Esophagus muscularis mucosa (tissue), 4 donors: ENCODE data around the gene UBXN6. TPM values are rescaled to one million over a fixed set of nuclear protein-coding genes. Genes with fewer than 3 reads are reported as not detected.

Experiments
- DNase-seq: peaks from one replicate; pipeline ENCODE4 v3.0.0-alpha.2; 2017; ENCODE audit errors: extremely low spot score
- H3K27ac ChIP-seq, 4 donors: fragments of 200-600 bp; sonication (generic); replicated peaks in 1 of 4; 1 replicate in 3 of 4; 2 replicates in 1 of 4; pipeline ENCODE4 v1.5.1; 2016 to 2019; ENCODE audit warnings: mild to moderate bottlenecking in 1 of 4
- H3K27me3 ChIP-seq, 4 donors: fragments of 200-600 bp; sonication (generic); one replicate each; pipeline versions ENCODE4 v1.5.1 to v1.6.0; 2016 to 2019
- H3K36me3 ChIP-seq, 4 donors: fragments of 200-600 bp; sonication (generic); one replicate each; pipeline ENCODE4 v1.5.1; 2016 to 2019
- H3K4me1 ChIP-seq, 4 donors: fragments of 200-600 bp; sonication (generic); one replicate each; pipeline ENCODE4 v1.5.1; 2016 to 2019
- H3K4me3 ChIP-seq, 4 donors: fragments of 200-600 bp; sonication (generic); 1 replicate in 2 of 4; 2 replicates in 2 of 4; pipeline ENCODE4 v1.5.1; 2016 to 2019; ENCODE audit warnings: mild to moderate bottlenecking in 4 of 4, moderate library complexity in 1 of 4
- H3K9me3 ChIP-seq, 4 donors: fragments of 200-600 bp; sonication (generic); 1 replicate in 3 of 4; 2 replicates in 1 of 4; pipeline ENCODE4 v1.5.1; 2016 to 2019
- EP300 ChIP-seq: sonication (generic); formaldehyde crosslinking; IDR thresholded peaks from one replicate; pipeline ENCODE4 v1.6.1; 2017; ENCODE audit warnings: antibody characterized with exemption
- POLR2A ChIP-seq: fragments of 450-650 bp; IDR thresholded peaks from one replicate; pipeline ENCODE4 v1.6.1; 2017; ENCODE audit warnings: antibody characterized with exemption, moderate library complexity, mild to moderate bottlenecking, low read depth
- POLR2AphosphoS5 ChIP-seq, 2 donors: sonication (generic); formaldehyde crosslinking; IDR thresholded peaks; one replicate each; pipeline ENCODE4 v1.6.1; 2017; ENCODE audit warnings: antibody characterized with exemption in 2 of 2
- WGBS: methylation state at CpG from one replicate; pipeline ENCODE4 v1.1.5; 2018; 5-methylcytosine and 5-hydroxymethylcytosine counted together
- intact Hi-C: fragments of 100-400 bp; cut with DNase I; formaldehyde crosslinking; loops from one replicate; pipeline ENCODE4 v1.15.1; 2023
- total RNA-seq, 4 donors: library from RNA; depleted of rRNA; stranded (reverse); fragments of >200 nt; gene quantifications; one replicate each; pipeline versions ENCODE4 v1.1.0 to v1.2.1, GENCODE V29; 2016
- TF ChIP-seq, protein P1 (sequence below), 3 experiments: fragments of 200-600 bp in 2 of 3; fragments of 450-650 bp in 1 of 3; sonication (generic) in 2 of 3; IDR thresholded peaks; one replicate each; pipeline ENCODE4 v1.5.1; 2017 to 2019; ENCODE audit warnings: antibody characterized with exemption in 3 of 3, mild to moderate bottlenecking in 2 of 3, moderate library complexity in 1 of 3

The UBXN6 gene
- total RNA-seq, 4 donors from 2014 or later, result 65.2 to 190 (median 98.8) TPM

DNA sequence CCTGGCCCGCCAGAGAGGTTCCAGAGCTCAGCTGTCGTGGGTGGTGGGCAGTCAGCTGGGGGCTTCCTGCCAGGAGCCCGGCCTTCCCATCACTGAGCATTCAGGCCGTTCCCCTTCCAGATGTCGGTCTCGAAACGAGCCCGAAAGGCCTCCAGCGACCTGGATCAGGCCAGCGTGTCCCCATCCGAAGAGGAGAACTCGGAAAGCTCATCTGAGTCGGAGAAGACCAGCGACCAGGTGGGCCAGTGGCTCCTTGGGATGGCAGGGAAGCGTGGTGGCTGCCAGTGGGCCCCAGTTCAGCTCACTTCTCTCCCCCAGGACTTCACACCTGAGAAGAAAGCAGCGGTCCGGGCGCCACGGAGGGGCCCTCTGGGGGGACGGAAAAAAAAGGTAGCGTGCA lies 33.9 kb upstream of the UBXN6 start:
- no peak for DNase-seq
- Histone ChIP-seq H3K4me1 (no peaks in the 10 kb centered on the region), H3K36me3 (peaks cover 41 to 91% (median 83%) of the 10 kb centered on the region in 4 donors), H3K27ac (no peak overlapping the region), H3K4me3 (no peak overlapping the region), H3K27me3 (no peaks in the 10 kb centered on the region), H3K9me3 (no peaks in the 10 kb centered on the region)
- intact Hi-C loops, result no loop called here
- TF ChIP-seq EP300, result no peak
- TF ChIP-seq, protein P1, sequence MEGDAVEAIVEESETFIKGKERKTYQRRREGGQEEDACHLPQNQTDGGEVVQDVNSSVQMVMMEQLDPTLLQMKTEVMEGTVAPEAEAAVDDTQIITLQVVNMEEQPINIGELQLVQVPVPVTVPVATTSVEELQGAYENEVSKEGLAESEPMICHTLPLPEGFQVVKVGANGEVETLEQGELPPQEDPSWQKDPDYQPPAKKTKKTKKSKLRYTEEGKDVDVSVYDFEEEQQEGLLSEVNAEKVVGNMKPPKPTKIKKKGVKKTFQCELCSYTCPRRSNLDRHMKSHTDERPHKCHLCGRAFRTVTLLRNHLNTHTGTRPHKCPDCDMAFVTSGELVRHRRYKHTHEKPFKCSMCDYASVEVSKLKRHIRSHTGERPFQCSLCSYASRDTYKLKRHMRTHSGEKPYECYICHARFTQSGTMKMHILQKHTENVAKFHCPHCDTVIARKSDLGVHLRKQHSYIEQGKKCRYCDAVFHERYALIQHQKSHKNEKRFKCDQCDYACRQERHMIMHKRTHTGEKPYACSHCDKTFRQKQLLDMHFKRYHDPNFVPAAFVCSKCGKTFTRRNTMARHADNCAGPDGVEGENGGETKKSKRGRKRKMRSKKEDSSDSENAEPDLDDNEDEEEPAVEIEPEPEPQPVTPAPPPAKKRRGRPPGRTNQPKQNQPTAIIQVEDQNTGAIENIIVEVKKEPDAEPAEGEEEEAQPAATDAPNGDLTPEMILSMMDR (IDR thresholded peaks at IDR 0.05), result no peak
- no peak for TF ChIP-seq POLR2A
- TF ChIP-seq POLR2AphosphoS5 (IDR thresholded peaks at IDR 0.05), result no peak
- WGBS, result 95% methylated on average over 20 of the region's 21 CpGs

DNA sequence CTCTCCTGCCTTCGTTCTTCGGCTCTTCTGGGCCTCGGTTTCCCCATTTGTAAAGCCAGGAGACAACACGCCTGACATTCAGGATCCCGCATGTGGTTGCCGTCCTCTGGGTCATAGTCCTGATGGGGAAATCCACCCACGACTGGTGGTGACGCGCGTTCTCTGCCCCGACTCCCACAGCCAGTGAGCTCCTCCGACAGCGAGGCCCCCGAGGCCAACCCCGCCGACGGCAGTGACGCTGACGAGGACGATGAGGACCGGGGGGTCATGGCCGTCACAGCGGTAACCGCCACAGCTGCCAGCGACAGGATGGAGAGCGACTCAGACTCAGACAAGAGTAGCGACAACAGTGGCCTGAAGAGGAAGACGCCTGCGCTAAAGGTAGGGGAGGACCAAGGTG lies 30.9 kb upstream of the UBXN6 start:
- Histone ChIP-seq H3K27ac (no peak overlapping the region), H3K36me3 (peaks cover 24 to 79% (median 66%) of the 10 kb centered on the region in 4 donors), H3K9me3 (no peaks in the 10 kb centered on the region), H3K4me3 (no peak overlapping the region), H3K27me3 (no peaks in the 10 kb centered on the region), H3K4me1 (no peaks in the 10 kb centered on the region)
- TF ChIP-seq POLR2A (no peak), EP300 (no peak)
- TF ChIP-seq, protein P1 (IDR thresholded peaks at IDR 0.05), result no peak
- no peak for DNase-seq
- 94% methylated on average over 29 of the region's 29 CpGs for WGBS
- intact Hi-C loops, result no loop called here

DNA sequence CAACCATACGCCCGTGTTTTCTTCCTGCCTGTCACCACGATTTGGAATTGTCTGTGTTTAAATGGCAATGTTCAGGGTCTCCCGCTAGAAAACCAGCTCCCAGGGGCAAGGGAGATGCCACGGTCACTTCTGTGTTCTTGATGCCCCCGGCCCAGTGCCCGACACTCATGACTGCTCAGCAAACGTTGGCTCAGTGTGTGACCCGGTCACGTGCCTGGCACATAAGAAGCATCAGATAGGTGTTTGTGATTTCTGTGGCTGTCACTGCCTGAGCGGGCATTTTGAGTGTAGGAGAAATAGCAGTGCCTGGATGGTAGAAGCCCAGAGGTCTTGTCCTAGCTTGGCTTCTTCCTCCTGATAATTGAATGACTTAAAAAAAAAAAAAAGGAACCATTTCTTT lies 30.0 kb upstream of the UBXN6 start:
- 86% methylated on average over 11 of the region's 11 CpGs for WGBS
- H3K27ac ChIP-seq, result no peak overlapping the region
- peaks cover 24 to 84% (median 70%) of the 10 kb centered on the region in 4 donors for H3K36me3 ChIP-seq
- intact Hi-C loops, result no loop called here
- no peaks in the 10 kb centered on the region for H3K9me3 ChIP-seq
- no peak overlapping the region for H3K4me3 ChIP-seq
- no peaks in the 10 kb centered on the region for H3K27me3 ChIP-seq
- TF ChIP-seq EP300 (no peak), POLR2A (no peak), POLR2AphosphoS5 (IDR thresholded peaks at IDR 0.05) (no peak)
- TF ChIP-seq, protein P1 (IDR thresholded peaks at IDR 0.05), result no peak
- H3K4me1 ChIP-seq, result no peaks in the 10 kb centered on the region
- no peak for DNase-seq

DNA sequence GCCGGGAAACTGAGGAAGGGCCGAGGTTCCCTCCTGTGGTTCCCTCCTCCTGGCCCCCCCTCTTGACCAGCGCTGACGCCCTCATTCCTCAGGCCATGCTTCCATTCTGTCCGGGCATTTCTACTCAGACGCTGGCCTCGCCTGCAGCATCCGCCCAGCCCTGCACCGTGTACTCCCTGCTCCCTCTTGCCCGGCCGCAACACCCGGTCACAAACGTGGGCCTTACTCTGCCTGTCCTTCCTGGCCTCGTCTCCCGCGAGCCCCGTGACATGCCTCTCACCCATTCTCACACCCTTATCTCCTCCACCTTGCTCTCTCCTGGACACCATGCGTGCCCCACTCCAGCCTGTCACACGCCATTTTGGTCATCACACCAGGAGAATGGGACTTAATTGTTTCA lies 25.8 kb upstream of the UBXN6 start:
- H3K27ac ChIP-seq, result no peak overlapping the region
- peaks cover 10 to 85% (median 63%) of the 10 kb centered on the region in 4 donors for H3K36me3 ChIP-seq
- 89% methylated on average over 19 of the region's 19 CpGs for WGBS
- no peaks in the 10 kb centered on the region for H3K27me3 ChIP-seq
- no peaks in the 10 kb centered on the region for H3K4me1 ChIP-seq
- no peak overlapping the region for H3K4me3 ChIP-seq
- TF ChIP-seq POLR2A, result no peak
- TF ChIP-seq EP300, result no peak
- TF ChIP-seq, protein P1 (IDR thresholded peaks at IDR 0.05), result no peak
- no peak for TF ChIP-seq POLR2AphosphoS5 (IDR thresholded peaks at IDR 0.05)
- H3K9me3 ChIP-seq, result no peaks in the 10 kb centered on the region
- DNase-seq, result no peak
- intact Hi-C loops, result no loop called here

DNA sequence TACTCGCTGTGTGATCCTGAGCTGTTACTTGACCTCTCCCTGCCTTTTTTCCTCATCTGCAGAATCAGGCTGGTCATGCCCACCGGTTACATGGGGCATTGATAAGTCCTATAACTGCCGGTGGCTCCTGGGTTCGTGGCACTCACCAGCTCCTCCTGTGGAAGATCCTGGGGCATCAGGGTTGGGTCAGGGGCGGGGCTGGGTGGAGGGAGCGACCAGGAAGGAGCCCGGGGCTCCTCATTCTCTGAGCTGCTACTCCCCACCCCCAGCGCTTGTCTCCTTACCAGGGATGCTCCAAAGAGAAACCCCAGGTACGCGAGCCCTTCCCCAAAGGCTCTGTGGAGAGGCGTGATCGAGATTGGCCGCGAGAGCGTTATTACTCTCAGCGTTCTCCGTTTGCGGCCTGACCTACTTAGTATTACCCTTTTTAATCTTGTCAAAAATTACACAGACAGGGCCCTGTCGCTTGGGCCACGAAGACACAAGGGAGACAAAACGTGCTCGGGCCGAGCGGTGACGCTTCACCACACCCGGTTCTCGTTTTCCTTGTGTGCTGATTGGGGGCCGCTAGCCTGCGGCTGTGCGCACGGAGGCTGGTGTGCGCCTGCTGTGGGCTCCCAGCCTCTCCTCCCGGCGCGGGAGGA lies 25.2 kb upstream of the UBXN6 start:
- TF ChIP-seq, protein P1 (IDR thresholded peaks at IDR 0.05), result no peak
- TF ChIP-seq EP300 (no peak), POLR2A (no peak), POLR2AphosphoS5 (IDR thresholded peaks at IDR 0.05) (no peak)
- intact Hi-C loops, result no loop called here
- Histone ChIP-seq H3K27ac (no peak overlapping the region), H3K4me1 (no peaks in the 10 kb centered on the region), H3K9me3 (no peaks in the 10 kb centered on the region), H3K27me3 (no peaks in the 10 kb centered on the region), H3K36me3 (peaks cover 14 to 85% (median 64%) of the 10 kb centered on the region in 4 donors), H3K4me3 (no peak overlapping the region)
- WGBS, result 91% methylated on average over 35 of the region's 35 CpGs
- DNase-seq, result no peak
